MM.1S (cell line): ENCODE data around the gene BCL10.

Experiments
- EZH2 ChIP-seq: fragments of 300-600 bp; sonication (generic); optimal IDR thresholded peaks from 2 replicates; pipeline ENCODE3; 2017; ENCODE audit warnings: low read depth, mild to moderate bottlenecking, antibody characterized with exemption, low read length, mixed read lengths
- EZH2phosphoT487 ChIP-seq: fragments of 300-600 bp; sonication (generic); IDR thresholded peaks from 2 replicates; pipeline ENCODE4 v1.6.1; 2018; ENCODE audit warnings: antibody characterized with exemption, low read length
- TF ChIP-seq, protein P1 (sequence below): fragments of 300-600 bp; sonication (generic); IDR thresholded peaks from 2 replicates; pipeline ENCODE4 v1.5.1; 2016; ENCODE audit warnings: antibody characterized with exemption, low read length, mixed read lengths

DNA sequence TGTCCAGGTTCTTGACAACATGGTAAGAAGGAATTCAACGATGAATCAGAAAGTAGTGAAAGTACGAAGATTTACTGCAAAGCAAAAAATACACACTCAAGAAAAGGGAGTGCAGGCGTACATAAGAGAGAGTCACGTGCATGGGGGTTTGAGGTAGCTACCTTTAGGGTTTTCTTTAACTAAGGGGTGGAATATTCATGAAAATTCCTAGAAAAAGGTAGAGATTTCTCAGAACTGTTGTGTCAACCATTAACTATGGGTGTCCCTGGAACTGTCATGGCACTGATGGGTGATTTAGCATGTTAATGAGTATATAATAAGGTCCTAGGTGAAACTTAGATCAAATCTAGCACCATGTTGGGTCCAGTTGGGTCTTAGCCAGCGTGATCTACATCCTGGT lies 53.1 kb downstream of the BCL10 start:
- TF ChIP-seq, protein P1, sequence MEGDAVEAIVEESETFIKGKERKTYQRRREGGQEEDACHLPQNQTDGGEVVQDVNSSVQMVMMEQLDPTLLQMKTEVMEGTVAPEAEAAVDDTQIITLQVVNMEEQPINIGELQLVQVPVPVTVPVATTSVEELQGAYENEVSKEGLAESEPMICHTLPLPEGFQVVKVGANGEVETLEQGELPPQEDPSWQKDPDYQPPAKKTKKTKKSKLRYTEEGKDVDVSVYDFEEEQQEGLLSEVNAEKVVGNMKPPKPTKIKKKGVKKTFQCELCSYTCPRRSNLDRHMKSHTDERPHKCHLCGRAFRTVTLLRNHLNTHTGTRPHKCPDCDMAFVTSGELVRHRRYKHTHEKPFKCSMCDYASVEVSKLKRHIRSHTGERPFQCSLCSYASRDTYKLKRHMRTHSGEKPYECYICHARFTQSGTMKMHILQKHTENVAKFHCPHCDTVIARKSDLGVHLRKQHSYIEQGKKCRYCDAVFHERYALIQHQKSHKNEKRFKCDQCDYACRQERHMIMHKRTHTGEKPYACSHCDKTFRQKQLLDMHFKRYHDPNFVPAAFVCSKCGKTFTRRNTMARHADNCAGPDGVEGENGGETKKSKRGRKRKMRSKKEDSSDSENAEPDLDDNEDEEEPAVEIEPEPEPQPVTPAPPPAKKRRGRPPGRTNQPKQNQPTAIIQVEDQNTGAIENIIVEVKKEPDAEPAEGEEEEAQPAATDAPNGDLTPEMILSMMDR = no peak
- TF ChIP-seq EZH2 (no peak), EZH2phosphoT487 (no peak)
